Measurements from ENCODE around the gene SNTG2. TPM values are rescaled to one million over a fixed set of nuclear protein-coding genes. Genes with fewer than 3 reads are reported as not detected.

Gene SNTG2
- total and polyA plus RNA-seq, 10 donors: 1.9 to 59.4 (median 18.3) TPM

- Histone ChIP-seq H3K4me3 (no peak overlapping the region), H3K4me1 (no peaks in the 10 kb centered on the region), H3K27me3 (replicated peaks in 1 of 7) (no peaks in the 10 kb centered on the region), H3K9me3 (peaks cover 0 to 36% (median 19%) of the 10 kb centered on the region in 8 donors), H3K27ac (no peak overlapping the region), H3K36me3 (no peaks in the 10 kb centered on the region)
- intact Hi-C loops (cut with DNase I; ENCODE audit: low total_unique reads): no loop called here
- no peak for DNase-seq
- WGBS, 5 donors: 66 to 100% (median 89%) methylated on average over 2 of the region's 2 CpGs
- TF ChIP-seq POLR2A (IDR thresholded peaks at IDR 0.05) (no peak), POLR2AphosphoS5 (IDR thresholded peaks at IDR 0.05) (no peak), CTCF (IDR thresholded peaks at IDR 0.05 in 8 of 11, conservative IDR thresholded peaks at IDR 0.05 in 3 of 11) (no peak)
Measured at GRCh38 chr2:1049691-1050090, 99.0 kb downstream of the SNTG2 start.

GRCh38 chr2:1051075-1051474 is 100.4 kb downstream of the SNTG2 start:
- intact Hi-C loops (cut with DNase I; ENCODE audit: low total_unique reads): no loop called here
- Histone ChIP-seq H3K27me3 (replicated peaks in 1 of 7) (peaks cover 0 to 7% (median 0%) of the 10 kb centered on the region in 7 donors), H3K36me3 (no peaks in the 10 kb centered on the region), H3K4me3 (no peak overlapping the region), H3K9me3 (peaks cover 0 to 31% (median 17%) of the 10 kb centered on the region in 8 donors), H3K4me1 (no peaks in the 10 kb centered on the region), H3K27ac (no peak overlapping the region)
- DNase-seq: no peak
- TF ChIP-seq CTCF (IDR thresholded peaks at IDR 0.05 in 8 of 11, conservative IDR thresholded peaks at IDR 0.05 in 3 of 11): no peak
- TF ChIP-seq POLR2AphosphoS5 (IDR thresholded peaks at IDR 0.05): no peak
- no peak for TF ChIP-seq POLR2A (IDR thresholded peaks at IDR 0.05)
- 58 to 78% (median 61%) methylated on average over 3 of the region's 3 CpGs for WGBS, 5 donors

- Histone ChIP-seq H3K27me3 (replicated peaks in 1 of 7) (peaks cover 0 to 7% (median 0%) of the 10 kb centered on the region in 7 donors), H3K27ac (no peak overlapping the region), H3K9me3 (peaks cover 0 to 14% (median 9%) of the 10 kb centered on the region in 8 donors), H3K36me3 (no peaks in the 10 kb centered on the region), H3K4me1 (no peaks in the 10 kb centered on the region), H3K4me3 (no peak overlapping the region)
- DNase-seq: no peak
- intact Hi-C loops (cut with DNase I; ENCODE audit: low total_unique reads): no loop called here
- WGBS, 5 donors: 73 to 83% (median 75%) methylated on average over 8 of the region's 8 CpGs
- TF ChIP-seq CTCF (IDR thresholded peaks at IDR 0.05 in 8 of 11, conservative IDR thresholded peaks at IDR 0.05 in 3 of 11) (no peak), POLR2AphosphoS5 (IDR thresholded peaks at IDR 0.05) (no peak), POLR2A (IDR thresholded peaks at IDR 0.05) (no peak)
Measured at GRCh38 chr2:1052771-1053191, 102.1 kb downstream of the SNTG2 start.

- DNase-seq: no peak
- Histone ChIP-seq H3K27me3 (replicated peaks in 1 of 7) (peaks cover 0 to 7% (median 0%) of the 10 kb centered on the region in 7 donors), H3K4me3 (no peak overlapping the region), H3K27ac (no peak overlapping the region), H3K9me3 (peaks cover 0 to 7% (median 3%) of the 10 kb centered on the region in 8 donors), H3K4me1 (no peaks in the 10 kb centered on the region), H3K36me3 (no peaks in the 10 kb centered on the region)
- no peak for TF ChIP-seq POLR2AphosphoS5 (IDR thresholded peaks at IDR 0.05)
- TF ChIP-seq POLR2A (IDR thresholded peaks at IDR 0.05): no peak
- no peak for TF ChIP-seq CTCF (IDR thresholded peaks at IDR 0.05 in 8 of 11, conservative IDR thresholded peaks at IDR 0.05 in 3 of 11)
- 71 to 79% (median 74%) methylated on average over 8 of the region's 8 CpGs for WGBS, 5 donors
- intact Hi-C loops (cut with DNase I; ENCODE audit: low total_unique reads): no loop called here
Measured at GRCh38 chr2:1053786-1054185, 103.1 kb downstream of the SNTG2 start.

Data from spleen (tissue), 11 donors.